HL-60/S4 (cell line): Measurements from ENCODE around the gene COG5.

Experiments
- in situ Hi-C: fragments of 300-500 bp; cut with MboI; formaldehyde crosslinking; loops from 2 replicates; pipeline ENCODE4 v1.14.3; 2022; ENCODE audit warnings: low sequenced_read_pairs

COG5 gene

GRCh38 chr7:107201795-107202450, 361.8 kb downstream of the COG5 start:
- in situ Hi-C loops = no loop called here

- in situ Hi-C loops = no loop called here
Observed at GRCh38 chr7:107196834-107197610, 366.7 kb downstream of the COG5 start.

GRCh38 chr7:107194052-107194451, 369.7 kb downstream of the COG5 start:
- in situ Hi-C loops = no loop called here

DNA sequence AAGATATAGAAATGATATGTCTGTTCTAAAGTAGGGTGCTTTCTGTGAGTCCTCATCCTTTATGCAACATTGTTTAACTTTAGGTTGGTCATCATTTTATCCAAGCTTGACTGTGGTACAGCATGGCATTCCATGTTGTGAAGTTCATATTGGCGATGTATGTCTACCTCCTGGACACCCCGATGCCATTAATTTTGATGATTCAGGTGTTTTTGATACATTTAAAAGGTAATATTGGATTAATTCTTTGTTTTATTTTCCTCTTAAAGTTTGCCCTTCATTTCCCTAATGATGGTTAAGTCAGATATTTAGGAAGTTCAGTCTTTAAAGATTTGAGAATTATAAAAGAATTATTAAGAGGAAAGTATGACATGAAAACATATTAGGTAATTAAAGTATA, 373.6 kb downstream of the COG5 start:
- in situ Hi-C loops = no loop called here

GRCh38 chr7:107187774-107188173, 375.9 kb downstream of the COG5 start:
- in situ Hi-C loops = no loop called here

DNA sequence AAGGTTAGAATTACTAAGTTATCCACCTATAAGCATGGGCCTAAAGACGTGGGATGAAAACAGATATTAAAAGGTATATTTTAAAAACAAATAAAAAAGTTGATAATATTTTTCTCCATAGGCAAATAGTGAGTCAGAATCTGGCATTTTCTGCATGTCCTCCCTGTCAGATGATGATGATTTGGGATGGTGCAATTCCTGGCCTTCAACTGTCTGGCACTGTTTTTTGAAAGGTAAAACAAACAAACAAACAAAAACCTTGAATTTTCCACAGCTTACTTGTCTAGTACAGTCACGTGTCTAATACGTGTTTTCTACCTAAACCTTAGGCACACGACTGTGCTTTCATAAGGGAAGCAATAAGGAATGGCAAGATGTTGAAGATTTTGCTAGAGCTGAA, 377.5 kb downstream of the COG5 start:
- in situ Hi-C loops = no loop called here

GRCh38 chr7:107185716-107186115, 378.0 kb downstream of the COG5 start:
- in situ Hi-C loops = no loop called here

DNA sequence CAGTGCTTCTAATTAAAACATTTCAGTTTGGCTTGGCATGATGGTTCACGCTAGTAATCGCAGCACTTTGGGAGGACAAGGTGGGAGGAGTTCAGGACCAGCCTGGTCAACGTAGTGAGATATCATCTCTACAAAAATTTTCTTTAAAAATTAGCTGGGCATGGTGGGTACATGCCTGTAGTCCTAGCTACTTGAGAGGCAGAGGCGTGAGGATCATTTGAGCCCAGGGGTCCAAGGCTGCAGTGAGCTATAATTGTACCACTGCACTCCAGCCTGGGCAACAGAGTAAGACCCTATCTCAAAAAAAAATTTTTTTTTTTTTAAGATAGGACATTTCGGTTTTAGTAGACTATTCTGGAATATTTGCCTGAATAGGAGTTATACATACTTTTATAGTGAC, 382.5 kb downstream of the COG5 start:
- in situ Hi-C loops = no loop called here

GRCh38 chr7:107180378-107180777, 383.3 kb downstream of the COG5 start:
- in situ Hi-C loops = no loop called here

DNA sequence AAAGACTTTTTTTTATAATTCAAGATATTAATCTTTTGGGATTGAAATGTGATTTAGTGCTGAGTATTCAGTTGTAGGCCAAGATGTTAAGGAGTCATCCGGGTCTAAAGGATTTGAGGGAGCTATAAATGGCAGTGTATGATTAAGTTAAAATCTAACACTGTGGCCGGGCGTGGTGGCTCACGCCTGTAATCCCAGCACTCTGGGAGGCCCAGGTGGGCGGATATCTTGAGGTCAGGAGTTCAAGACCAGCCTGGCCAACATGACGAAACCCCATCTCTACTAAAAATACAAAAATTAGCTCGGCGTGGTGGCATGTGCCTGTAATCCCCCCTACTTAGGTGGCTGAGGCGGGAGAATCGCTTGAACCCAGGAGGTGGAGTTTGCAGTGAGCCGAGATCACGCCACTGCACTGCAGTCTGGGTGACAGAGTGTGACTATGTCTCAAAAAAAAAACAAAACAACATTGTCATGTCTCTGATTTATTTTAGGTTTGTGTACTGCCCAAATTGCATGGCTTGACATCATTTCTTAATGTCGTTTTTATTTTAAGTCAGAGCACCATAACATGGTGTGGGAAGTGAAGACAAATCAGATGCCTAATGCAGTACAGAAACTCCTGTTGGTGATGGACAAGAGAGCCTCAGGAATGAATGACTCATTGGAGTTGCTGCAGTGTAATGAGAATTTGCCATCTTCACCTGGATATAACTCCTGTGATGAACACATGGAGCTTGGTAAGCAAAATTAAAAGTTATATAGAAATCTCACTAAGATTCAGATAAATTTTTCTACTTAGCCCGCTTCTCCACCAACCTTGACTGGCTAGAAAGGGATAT, 384.2 kb downstream of the COG5 start:
- in situ Hi-C loops = no loop called here

- in situ Hi-C loops = no loop called here
Observed at GRCh38 chr7:107173691-107174406, 389.9 kb downstream of the COG5 start.

DNA sequence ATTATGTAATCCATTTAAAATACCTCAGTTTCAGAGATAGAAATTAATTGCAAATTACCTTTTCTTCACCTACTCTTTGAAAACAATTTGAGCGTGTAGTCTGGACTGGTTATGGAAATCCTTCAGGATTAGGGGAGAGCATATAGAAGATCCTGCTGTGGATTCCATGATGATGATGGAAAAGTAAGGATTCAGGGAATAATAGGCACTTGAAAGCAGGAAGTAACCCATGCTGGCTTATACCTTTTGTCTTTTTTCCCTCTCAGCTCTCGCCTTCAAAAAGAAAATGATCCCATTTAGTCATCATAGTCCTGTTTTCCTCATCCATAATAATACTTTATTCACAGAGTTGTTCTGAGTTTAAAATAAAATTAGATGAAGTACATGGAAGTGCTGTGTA, 390.5 kb downstream of the COG5 start:
- in situ Hi-C loops = no loop called here

DNA sequence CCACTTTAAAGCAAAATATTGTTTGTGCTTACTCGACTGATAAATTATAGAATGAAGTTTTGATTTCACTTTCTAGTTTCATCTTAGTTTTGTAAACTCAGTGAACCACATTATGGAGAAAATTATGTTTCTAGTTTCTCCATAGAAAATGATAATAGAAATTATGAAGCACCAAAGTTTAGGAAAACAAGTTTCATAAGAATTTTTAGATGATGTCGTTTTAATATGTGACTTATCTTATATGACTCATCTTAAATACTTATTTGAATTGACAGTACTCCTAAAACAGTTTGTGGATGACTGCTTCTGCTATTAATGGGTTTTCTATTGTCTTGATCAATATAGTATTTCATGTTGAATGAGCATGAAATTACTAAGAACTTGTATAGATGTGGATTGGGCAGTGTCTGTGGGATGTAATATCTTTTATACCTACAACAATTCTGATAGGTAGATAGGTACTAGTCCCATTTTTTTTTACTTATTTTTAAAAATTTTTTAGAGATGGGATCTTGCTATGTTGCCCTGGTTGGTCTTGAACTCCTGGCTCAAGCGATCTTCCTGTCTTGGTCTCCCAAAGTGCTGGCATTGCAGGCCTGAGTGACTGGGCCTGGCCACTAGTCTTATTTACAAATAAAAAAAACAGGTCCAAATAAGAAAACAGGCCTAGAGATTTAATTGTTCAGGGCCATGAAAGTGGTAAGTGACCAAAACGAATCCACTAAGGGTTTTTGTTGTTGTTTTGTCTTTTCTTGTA, 391.3 kb downstream of the COG5 start:
- in situ Hi-C loops = no loop called here

- in situ Hi-C loops = no loop called here
Observed at GRCh38 chr7:107171496-107171895, 392.2 kb downstream of the COG5 start.

DNA sequence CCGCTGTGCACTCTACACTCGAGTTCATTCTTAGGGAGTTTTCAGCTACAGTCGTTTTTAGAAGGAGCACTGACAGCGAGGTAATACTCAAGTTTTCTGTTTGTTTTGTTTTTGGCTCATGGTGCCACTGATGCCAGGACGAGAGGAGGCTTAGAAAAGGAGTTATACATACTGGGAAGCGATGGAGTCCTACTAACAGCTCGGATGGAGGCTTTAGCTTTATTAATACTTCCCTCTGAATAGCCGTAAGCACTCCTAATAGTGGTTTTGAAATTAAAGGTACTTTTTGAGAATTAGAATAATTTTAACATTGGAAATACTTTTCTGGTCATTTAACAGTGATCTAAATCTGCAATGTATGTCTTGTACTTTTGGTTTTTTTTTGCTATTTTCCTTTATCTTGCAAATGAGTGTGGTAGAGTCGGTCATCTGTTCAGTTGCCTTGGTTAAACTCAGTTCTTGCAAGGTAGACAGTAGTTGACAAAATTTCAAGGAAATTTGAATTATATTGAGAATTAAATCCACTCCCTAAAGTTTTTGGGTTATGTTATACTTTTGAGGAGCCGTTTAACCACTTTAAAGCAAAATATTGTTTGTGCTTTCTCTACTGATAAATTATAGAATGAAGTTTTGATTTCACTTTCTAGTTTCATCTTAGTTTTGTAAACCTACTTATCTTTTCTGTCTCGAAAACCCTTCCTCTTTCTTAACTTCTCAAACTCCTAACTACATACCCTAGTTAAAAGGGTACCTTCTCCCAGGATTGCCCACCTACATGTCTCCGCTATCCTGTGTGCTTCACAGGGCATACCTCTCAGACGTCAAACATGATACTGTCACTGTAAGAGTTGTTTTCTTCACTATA, 393.4 kb downstream of the COG5 start:
- in situ Hi-C loops = no loop called here

DNA sequence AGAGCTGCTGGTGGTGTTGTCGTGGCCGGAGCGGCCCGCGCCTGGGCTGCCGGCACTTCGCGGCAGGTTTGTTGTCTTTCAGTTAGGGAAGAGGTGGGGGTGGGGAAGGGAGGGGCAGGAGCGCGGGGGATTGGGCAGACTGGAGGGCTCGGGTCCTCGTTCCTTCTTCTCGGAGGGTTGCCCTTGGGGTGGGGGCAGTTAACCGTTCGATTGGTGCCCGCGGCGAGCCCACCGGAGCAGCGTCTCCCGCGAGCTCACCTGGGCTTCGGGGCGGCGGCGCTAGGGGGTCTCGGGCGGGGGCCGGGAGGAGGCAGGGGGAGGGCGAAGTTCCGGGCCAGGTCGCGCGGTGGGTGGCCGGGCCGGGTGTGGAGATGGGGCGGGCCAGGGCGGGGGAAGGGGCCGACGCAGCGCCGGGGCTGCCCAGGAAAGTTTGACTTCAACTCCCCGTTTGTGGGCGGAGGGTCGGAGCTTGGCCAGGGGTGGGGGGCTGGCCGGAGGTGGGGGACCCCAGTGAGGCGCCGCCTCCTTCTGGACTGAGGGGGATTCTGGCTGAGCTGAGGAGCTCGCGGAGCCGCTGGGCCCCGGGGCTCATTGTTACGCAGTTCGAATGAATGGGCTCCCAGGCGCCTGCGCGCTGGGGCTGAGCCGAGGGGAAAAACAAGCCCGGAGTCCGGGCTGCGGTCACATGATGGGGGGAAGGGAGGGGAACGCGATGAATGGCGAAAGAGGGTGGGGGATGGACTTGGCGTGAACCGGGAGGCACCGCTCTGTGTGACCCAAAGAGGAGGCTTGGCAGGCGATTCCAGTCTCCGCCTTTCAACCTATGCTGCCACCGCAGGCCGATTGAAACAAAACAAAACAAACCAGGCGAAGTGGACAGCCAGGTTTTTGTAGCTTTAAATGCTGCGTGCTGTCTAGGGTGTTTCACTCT, 394.3 kb downstream of the COG5 start:
- in situ Hi-C loops = no loop called here

DNA sequence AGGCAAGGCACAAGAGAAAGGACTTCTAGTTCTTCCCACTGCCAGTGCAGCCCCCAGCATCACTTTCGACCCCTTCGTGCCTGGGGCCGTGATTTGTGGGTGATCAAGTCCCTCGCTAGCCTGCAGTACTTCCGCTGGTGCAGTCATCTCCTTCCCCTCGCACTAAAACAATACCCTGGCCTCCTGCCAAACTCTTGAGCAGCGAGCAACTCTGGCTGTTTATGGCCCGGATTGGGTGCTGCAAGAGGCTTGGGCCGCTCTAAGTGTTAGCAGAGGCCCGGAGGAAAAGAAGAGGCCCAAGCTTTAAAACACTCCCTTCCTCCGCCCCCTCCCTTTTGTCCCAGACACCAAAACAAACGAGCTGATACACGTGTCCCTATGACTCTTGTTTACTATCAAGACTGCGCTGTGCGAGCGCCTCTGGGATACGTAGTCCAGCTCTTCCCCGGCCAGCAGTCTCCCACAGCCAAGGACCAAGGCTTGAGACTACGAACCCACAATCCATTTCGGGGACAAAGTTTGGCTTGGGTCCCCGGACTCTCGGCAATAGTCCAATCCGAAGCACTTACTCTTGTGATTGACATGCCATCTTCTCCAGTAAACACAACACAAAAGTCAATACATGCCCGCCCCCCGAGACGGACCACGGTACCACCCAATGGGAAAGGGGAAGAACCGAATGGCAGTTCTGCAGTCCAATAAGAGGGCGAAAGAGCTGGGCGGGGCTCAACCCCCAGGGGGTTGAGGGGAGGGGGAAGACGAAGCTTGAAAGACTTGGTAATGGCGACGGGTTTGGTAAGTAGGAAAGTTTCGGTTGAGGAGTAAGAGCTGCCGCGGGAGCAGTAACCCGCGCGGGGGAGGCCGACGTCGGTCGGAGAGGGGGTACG, 395.2 kb downstream of the COG5 start, which contains the start of gene HBP1:
Gene HBP1 (plus strand): TSS at position 771 of the 887 bp plus-strand sequence. CDS start 10,891 bp downstream, outside the sequence.
- in situ Hi-C loops = no loop called here
